COR-L47 (cell line): Measurements from ENCODE around the gene SYK.
"Not testable (repeated sequence)": the region's sequence is repeated elsewhere in the genome, so short reads cannot be mapped to it uniquely, and the experiment has no call there.

Source experiments
- DNase-seq: peaks from one replicate; lab custom pipeline; 2025; lab: John Stamatoyannopoulos, UW

SYK gene

DNA sequence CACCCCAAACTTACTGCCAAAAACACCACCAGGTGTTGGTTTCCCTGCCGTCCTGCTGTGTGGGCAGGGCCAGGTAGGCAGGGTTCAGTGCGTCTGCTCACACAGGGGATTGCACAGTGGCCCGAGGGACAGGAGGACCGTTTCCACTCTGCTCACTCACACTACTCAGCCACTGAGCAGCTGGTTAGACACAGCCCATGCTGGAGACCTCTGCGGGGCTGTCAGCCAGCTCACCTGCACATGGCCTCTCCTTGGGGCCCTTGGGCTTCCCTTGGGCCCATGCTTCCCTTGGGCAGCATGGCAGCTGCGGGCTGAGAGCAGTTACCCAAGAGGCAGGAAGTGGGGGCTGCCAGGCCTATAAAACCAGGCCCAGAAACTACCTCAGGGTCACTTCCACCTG is 79.0 kb downstream of the SYK start:
- DNase-seq = no peak

- DNase-seq = no peak
Observed at GRCh38 chr9:90881648-90882047, 80.0 kb downstream of the SYK start.

- no peak for DNase-seq
Observed at GRCh38 chr9:90882991-90883600, 81.5 kb downstream of the SYK start.

DNA sequence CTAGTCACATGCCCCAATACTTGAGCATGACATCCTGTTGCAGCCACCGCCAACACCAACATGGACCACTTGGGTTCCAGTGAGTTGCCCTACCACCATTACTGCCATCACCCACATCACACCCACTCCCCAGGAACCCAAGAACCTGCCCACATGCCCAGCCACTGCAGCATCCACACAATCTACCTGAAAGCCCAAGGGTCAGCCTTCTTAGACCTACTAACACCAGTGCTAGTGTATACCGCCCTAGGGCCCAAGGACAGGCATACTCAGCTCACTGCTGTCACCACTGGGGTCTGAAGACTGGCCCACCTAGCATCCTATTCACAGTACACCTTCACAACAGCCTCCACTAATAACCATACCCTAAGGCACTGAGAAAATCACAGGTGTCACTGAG is 82.0 kb downstream of the SYK start:
- DNase-seq = no peak

- DNase-seq = no peak
Observed at GRCh38 chr9:90884178-90884577, 82.6 kb downstream of the SYK start.

- DNase-seq = not testable (repeated sequence)
Observed at GRCh38 chr9:90886868-90887267, 85.2 kb downstream of the SYK start.

GRCh38 chr9:90888941-90889340 is 87.3 kb downstream of the SYK start:
- DNase-seq = no peak

DNA sequence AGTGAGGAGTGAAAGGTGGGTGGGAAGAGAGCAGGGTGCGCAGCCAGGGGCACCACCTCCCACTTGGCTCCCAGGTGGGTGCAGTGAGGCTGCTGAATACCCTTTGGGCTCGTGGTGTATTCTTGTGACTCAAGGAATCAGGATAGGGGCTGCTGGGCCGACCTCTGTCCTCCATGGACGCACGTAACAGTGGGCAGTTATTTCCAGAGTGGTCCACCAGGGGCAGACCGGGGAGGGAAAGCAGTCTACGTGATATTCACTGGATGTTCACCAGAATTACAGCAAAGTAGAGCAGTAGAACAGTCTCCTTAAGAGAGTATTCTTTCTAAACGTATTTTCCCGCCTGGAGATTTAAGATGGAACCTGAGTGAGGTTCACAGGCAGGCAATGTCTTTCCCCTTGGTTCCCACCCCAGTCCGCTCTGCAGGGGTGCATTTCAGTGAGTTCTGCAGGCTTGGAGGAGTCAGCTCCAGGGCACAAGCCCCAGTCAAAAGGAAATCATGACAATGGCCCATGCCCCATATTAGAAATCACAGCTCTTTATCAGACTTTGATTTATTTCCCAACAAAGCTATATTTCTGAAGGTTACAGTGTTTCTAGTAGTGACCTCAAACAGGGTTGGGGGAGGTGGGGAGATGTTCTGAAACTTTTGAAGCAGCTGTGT is 88.7 kb downstream of the SYK start:
- no peak for DNase-seq

DNA sequence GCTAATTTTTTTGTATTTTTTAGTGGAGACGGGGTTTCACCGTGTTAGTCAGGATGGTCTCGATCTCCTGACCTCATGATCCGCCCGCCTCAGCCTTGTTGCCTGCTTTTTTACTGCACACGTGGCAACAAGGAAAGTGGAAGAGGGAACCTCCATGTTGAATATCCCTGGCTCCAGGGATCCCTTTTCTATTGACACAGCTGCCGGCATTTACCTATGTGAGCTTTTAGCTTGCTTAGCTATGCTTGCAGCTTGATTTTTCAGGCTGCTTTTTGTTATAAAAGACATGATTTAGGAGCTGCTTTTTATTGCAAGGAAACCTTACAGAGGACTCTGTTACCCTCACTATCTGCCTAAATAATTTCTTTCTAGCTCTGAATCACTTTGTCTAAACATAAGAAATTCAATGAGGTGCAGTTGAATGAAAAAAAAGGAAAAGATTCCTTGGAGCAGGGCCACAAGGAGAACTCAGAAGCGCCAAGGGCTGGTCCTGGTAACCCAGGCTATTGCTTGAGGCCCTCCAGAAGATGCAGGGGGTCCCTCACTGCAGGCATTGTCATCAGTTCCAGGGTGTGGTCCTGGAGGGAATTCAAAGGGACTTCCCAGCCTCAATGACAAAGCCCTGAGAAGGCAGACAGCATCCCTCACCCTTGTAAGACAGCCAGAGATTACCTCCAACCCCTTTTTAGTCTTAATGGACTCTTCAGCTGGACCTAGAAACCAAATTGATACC is 89.9 kb downstream of the SYK start:
- peak; percentile 45 for DNase-seq

- no peak for DNase-seq
Observed at GRCh38 chr9:90892918-90893317, 91.3 kb downstream of the SYK start.

GRCh38 chr9:90893706-90894105 is 92.1 kb downstream of the SYK start:
- no peak for DNase-seq

GRCh38 chr9:90894986-90895687 is 93.5 kb downstream of the SYK start:
- DNase-seq = no peak

DNA sequence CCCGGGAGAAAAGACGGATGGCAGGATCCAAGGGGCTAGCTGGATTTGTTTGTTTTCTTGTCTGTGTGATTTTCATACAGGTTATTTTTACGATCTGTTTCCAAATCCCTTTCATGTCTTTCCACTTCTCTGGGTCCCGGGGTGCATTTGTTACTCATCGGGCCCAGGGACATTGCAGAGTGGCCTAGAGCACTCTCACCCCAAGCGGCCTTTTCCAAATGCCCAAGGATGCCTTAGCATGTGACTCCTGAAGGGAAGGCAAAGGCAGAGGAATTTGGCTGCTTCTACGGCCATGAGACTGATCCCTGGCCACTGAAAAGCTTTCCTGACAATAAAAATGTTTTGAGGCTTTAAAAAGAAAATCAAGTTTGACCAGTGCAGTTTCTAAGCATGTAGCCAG is 94.2 kb downstream of the SYK start:
- no peak for DNase-seq

- DNase-seq = no peak
Observed at GRCh38 chr9:90896231-90896630, 94.6 kb downstream of the SYK start.

- DNase-seq = no peak
Observed at GRCh38 chr9:90898228-90898627, 96.6 kb downstream of the SYK start.

- DNase-seq = no peak
Observed at GRCh38 chr9:90899287-90899686, 97.7 kb downstream of the SYK start.

DNA sequence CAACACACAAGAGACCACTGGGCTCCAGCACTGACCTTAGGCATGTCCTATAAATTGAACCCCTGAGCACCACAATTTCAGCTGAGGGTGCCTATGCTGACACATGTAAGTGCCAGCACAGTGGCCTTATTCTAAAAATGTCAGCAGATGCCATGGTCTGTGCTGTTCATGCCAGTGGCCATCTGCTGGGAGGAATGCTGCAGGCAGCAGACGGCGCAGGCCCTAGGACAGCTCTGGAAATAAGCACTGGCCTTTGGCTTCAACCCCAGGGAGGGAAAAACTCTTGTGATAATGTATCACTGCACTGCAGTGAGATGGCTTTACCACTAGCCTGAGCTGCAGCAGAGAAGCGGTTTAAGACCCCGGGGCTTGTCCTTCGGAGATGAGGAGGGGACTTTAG is 98.5 kb downstream of the SYK start:
- no peak for DNase-seq

DNA sequence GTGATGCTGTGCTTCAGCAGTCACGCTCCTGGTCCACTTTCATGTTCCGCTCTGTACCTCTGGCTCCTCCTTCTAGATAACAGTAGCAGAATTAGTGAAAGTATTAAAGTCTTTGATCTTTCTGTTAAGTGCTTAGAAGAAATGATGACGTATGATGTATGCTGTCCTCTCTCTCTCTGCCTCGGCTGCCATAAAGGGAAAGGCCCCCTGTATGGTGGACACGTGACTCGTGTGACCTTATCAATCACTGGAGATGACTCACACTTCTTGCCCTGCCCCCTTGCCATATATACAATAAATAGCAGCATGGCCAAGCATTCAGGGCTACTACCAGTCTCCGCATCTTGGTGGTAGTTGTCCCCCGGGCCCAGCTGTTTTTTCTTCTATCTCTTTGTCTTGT is 100.3 kb downstream of the SYK start:
- no peak for DNase-seq

GRCh38 chr9:90903766-90904424 is 102.3 kb downstream of the SYK start:
- DNase-seq = no peak

DNA sequence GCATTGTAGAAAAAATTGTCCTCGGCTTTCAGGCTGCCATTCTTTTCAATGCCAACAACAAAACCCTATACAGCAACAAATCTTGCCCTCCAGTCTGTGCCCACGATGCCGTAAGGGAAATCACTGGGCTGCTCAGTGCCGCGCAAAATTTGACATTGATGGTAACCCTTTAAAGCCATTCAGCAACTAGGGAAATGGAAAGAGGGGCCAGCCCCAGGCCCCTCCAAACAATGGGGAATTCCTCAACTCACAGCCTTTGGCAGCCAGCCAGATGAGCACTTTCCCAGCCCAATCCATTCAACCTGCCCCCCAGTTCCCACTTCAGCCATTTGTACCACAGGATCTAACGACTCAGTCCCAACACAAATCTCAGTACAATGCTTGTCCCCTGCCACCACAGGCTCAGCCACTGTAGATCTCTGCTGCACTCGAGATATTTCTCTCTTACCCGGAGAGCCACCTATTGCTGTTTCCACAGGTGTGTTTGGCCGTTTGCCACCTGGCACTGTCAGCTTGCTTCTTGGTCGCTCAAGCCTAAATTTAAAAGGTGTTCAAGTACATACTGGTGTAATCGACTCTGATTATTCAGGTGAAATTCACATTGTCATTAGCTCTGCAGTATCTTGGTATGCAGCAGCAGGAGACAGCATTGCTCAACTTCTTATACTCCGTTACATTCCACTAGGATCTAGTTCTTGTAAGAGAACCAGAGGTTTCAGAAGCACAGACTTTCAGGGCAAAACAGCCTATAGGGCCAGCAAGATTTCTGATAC is 103.3 kb downstream of the SYK start:
- peak; percentile 33 for DNase-seq

GRCh38 chr9:90905822-90906221 is 104.2 kb downstream of the SYK start:
- DNase-seq = no peak
